WTC11 (cell line): ENCODE measurements around the gene OR2AG1.

Experiments used
- CREB1 ChIP-seq: sonication (generic); formaldehyde crosslinking; IDR thresholded peaks from 2 replicates; pipeline ENCODE4 v1.8.0; 2023; ENCODE audit warnings: mild to moderate bottlenecking, missing genetic modification reagents
- GABPB1 ChIP-seq: sonication (generic); formaldehyde crosslinking; IDR thresholded peaks from 2 replicates; pipeline ENCODE4 v1.8.1; 2023; ENCODE audit warnings: mild to moderate bottlenecking, missing genetic modification reagents
- JAZF1 ChIP-seq: fragments of 250-450 bp; sonication (Bioruptor Pico); IDR thresholded peaks from 2 replicates; pipeline ENCODE4 v1.9.0; 2021; ENCODE audit warnings: moderate library complexity, mild to moderate bottlenecking, inconsistent platforms
- MXD4 ChIP-seq: fragments of 250-450 bp; sonication (Bioruptor Pico); IDR thresholded peaks from 2 replicates; pipeline ENCODE4 v1.8.0; 2021; ENCODE audit warnings: mild to moderate bottlenecking, moderate library complexity, borderline replicate concordance
- TCF7 ChIP-seq: sonication (generic); formaldehyde crosslinking; IDR thresholded peaks from 2 replicates; pipeline ENCODE4 v1.8.0; 2022; ENCODE audit warnings: mild to moderate bottlenecking, low read depth, missing genetic modification reagents, moderate library complexity
- TP53 ChIP-seq: sonication (generic); formaldehyde crosslinking; IDR thresholded peaks from 2 replicates; pipeline ENCODE4 v1.8.1; 2023; ENCODE audit warnings: mild to moderate bottlenecking, missing genetic modification reagents
- ZNF232 ChIP-seq: sonication (generic); formaldehyde crosslinking; IDR thresholded peaks from 2 replicates; pipeline ENCODE4 v1.8.0; 2022; ENCODE audit warnings: mild to moderate bottlenecking, missing genetic modification reagents
- TF ChIP-seq, protein P1 (sequence below): fragments of 200-600 bp; IDR thresholded peaks from 2 replicates; pipeline ENCODE4 v1.8.0; 2022; ENCODE audit warnings: antibody characterized with exemption
- TF ChIP-seq, protein P2 (sequence below): sonication (generic); formaldehyde crosslinking; IDR thresholded peaks from 2 replicates; pipeline ENCODE4 v1.8.0; 2022; ENCODE audit warnings: missing genetic modification reagents
- TF ChIP-seq, protein P3 (sequence below): sonication (generic); formaldehyde crosslinking; IDR thresholded peaks from 2 replicates; pipeline ENCODE4 v1.8.0; 2022; ENCODE audit warnings: mild to moderate bottlenecking, missing genetic modification reagents

DNA sequence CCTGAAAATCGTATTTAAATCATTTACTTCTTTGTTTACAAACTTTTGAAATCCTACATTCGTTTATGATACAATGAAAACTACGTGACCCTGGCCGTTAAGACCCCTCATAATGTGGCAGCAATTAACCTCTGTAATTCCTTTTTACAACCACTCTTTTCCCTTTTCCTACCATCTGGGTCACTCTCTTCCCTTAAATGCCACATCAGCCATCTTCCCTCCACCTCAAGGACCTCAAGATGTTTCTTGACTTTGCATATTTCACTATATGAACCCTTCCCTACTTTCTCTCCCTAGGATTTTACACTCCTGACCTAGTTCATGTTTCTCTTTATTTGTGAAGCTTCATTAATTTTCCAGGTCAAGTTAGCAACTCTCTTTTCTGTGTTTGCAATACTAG, 37.8 kb upstream of the OR2AG1 start:
- TF ChIP-seq JAZF1 (CRISPR knock-in tag) (no peak), CREB1 (CRISPR knock-in tag) (no peak), TCF7 (CRISPR knock-in tag) (no peak), MXD4 (no peak), TP53 (CRISPR knock-in tag) (no peak), ZNF232 (CRISPR knock-in tag) (no peak), GABPB1 (CRISPR knock-in tag) (no peak)
- TF ChIP-seq, protein P1, sequence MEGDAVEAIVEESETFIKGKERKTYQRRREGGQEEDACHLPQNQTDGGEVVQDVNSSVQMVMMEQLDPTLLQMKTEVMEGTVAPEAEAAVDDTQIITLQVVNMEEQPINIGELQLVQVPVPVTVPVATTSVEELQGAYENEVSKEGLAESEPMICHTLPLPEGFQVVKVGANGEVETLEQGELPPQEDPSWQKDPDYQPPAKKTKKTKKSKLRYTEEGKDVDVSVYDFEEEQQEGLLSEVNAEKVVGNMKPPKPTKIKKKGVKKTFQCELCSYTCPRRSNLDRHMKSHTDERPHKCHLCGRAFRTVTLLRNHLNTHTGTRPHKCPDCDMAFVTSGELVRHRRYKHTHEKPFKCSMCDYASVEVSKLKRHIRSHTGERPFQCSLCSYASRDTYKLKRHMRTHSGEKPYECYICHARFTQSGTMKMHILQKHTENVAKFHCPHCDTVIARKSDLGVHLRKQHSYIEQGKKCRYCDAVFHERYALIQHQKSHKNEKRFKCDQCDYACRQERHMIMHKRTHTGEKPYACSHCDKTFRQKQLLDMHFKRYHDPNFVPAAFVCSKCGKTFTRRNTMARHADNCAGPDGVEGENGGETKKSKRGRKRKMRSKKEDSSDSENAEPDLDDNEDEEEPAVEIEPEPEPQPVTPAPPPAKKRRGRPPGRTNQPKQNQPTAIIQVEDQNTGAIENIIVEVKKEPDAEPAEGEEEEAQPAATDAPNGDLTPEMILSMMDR: no peak
- TF ChIP-seq, protein P2, sequence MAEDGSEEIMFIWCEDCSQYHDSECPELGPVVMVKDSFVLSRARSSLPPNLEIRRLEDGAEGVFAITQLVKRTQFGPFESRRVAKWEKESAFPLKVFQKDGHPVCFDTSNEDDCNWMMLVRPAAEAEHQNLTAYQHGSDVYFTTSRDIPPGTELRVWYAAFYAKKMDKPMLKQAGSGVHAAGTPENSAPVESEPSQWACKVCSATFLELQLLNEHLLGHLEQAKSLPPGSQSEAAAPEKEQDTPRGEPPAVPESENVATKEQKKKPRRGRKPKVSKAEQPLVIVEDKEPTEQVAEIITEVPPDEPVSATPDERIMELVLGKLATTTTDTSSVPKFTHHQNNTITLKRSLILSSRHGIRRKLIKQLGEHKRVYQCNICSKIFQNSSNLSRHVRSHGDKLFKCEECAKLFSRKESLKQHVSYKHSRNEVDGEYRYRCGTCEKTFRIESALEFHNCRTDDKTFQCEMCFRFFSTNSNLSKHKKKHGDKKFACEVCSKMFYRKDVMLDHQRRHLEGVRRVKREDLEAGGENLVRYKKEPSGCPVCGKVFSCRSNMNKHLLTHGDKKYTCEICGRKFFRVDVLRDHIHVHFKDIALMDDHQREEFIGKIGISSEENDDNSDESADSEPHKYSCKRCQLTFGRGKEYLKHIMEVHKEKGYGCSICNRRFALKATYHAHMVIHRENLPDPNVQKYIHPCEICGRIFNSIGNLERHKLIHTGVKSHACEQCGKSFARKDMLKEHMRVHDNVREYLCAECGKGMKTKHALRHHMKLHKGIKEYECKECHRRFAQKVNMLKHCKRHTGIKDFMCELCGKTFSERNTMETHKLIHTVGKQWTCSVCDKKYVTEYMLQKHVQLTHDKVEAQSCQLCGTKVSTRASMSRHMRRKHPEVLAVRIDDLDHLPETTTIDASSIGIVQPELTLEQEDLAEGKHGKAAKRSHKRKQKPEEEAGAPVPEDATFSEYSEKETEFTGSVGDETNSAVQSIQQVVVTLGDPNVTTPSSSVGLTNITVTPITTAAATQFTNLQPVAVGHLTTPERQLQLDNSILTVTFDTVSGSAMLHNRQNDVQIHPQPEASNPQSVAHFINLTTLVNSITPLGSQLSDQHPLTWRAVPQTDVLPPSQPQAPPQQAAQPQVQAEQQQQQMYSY (CRISPR knock-in tag): no peak
- TF ChIP-seq, protein P3, sequence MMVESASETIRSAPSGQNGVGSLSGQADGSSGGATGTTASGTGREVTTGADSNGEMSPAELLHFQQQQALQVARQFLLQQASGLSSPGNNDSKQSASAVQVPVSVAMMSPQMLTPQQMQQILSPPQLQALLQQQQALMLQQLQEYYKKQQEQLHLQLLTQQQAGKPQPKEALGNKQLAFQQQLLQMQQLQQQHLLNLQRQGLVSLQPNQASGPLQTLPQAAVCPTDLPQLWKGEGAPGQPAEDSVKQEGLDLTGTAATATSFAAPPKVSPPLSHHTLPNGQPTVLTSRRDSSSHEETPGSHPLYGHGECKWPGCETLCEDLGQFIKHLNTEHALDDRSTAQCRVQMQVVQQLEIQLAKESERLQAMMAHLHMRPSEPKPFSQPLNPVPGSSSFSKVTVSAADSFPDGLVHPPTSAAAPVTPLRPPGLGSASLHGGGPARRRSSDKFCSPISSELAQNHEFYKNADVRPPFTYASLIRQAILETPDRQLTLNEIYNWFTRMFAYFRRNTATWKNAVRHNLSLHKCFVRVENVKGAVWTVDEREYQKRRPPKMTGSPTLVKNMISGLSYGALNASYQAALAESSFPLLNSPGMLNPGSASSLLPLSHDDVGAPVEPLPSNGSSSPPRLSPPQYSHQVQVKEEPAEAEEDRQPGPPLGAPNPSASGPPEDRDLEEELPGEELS: no peak
